Endodermal cell (in vitro differentiated cells): ENCODE measurements around the gene FAM167B. TPM values are rescaled to one million over a fixed set of nuclear protein-coding genes. Genes with fewer than 3 reads are reported as not detected.

Source experiments
- DNase-seq: peaks from one replicate; pipeline ENCODE4 v3.0.0-alpha.2; 2017
- H3K27ac ChIP-seq: 2 replicates; pipeline ENCODE4 v1.5.1; 2013; ENCODE audit warnings: mild to moderate bottlenecking, low read depth, low read length, moderate library complexity
- H3K27me3 ChIP-seq: 2 replicates; pipeline ENCODE4 v1.6.1; 2013; ENCODE audit warnings: mild to moderate bottlenecking, low read length, moderate library complexity; ENCODE audit not compliant: insufficient read depth, control insufficient read depth, poor library complexity, severe bottlenecking
- H3K36me3 ChIP-seq: 2 replicates; pipeline ENCODE4 v1.7.0; 2013; ENCODE audit warnings: mild to moderate bottlenecking, low read length, moderate library complexity; ENCODE audit not compliant: control insufficient read depth, insufficient read depth
- H3K4me1 ChIP-seq: one replicate; pipeline ENCODE4 v1.7.0; 2013; ENCODE audit warnings: low read length; ENCODE audit not compliant: control insufficient read depth, insufficient read depth
- H3K4me3 ChIP-seq: 2 replicates; pipeline ENCODE4 v1.5.1; 2013; ENCODE audit warnings: mild to moderate bottlenecking, low read length, moderate library complexity
- H3K9ac ChIP-seq: 2 replicates; pipeline ENCODE4 v1.6.1; 2013; ENCODE audit warnings: mild to moderate bottlenecking, low read length, moderate library complexity; ENCODE audit not compliant: poor library complexity, severe bottlenecking; ENCODE audit errors: extremely low read depth
- H3K9me3 ChIP-seq: 2 replicates; pipeline ENCODE4 v1.6.1; 2013; ENCODE audit warnings: mild to moderate bottlenecking, low read length, moderate library complexity; ENCODE audit not compliant: control insufficient read depth
- H3K27ac Mint-ChIP-seq: 2 replicates; pipeline ENCODE4 v1.8.0; 2020; ENCODE audit warnings: mixed read lengths
- H3K27me3 Mint-ChIP-seq: 2 replicates; pipeline ENCODE4 v1.8.0; 2021; ENCODE audit warnings: mild to moderate bottlenecking, mixed read lengths; ENCODE audit not compliant: insufficient read depth
- H3K36me3 Mint-ChIP-seq: 2 replicates; pipeline ENCODE4 v1.8.0; 2020; ENCODE audit warnings: low read depth, mixed read lengths
- H3K4me1 Mint-ChIP-seq: 2 replicates; pipeline ENCODE4 v1.8.0; 2020; ENCODE audit warnings: mixed read lengths
- H3K4me3 Mint-ChIP-seq: 2 replicates; pipeline ENCODE4 v1.8.0; 2020; ENCODE audit warnings: mild to moderate bottlenecking, moderate library complexity, mixed read lengths
- H3K9me3 Mint-ChIP-seq: 2 replicates; pipeline ENCODE4 v1.8.0; 2020; ENCODE audit warnings: mild to moderate bottlenecking, mixed read lengths
- WGBS, 2 experiments: methylation state at CpG; one replicate each; pipeline versions ENCODE4 v1.1.5 to v1.1.7; 2013; ENCODE audit warnings: missing lambda C conversion rate in 2 of 2, mixed read lengths in 1 of 2; ENCODE audit not compliant: insufficient coverage in 1 of 2, insufficient read length in 1 of 2; 5-methylcytosine and 5-hydroxymethylcytosine counted together
- total RNA-seq, 2 donors: library from RNA; stranded (reverse); fragmentation: NEBNext Ultra II Directional in 1 of 2; extraction: Animal tissue kit (Norgen Biotek cat#: 25700) in 1 of 2; gene quantifications; 2 replicates in 1 of 2; 3 replicates in 1 of 2; pipeline ENCODE4 v1.2.1, GENCODE V29; 2021
- TF ChIP-seq, protein P1 (sequence below): fragments of 200-600 bp; sonication (generic); conservative IDR thresholded peaks from 2 replicates; pipeline ENCODE4 v1.5.0; 2021; ENCODE audit warnings: antibody characterized with exemption, mild to moderate bottlenecking

The FAM167B gene
- total RNA-seq, 2 donors from 2014 or later = 1.1 to 2.9 TPM

- TF ChIP-seq, protein P1, sequence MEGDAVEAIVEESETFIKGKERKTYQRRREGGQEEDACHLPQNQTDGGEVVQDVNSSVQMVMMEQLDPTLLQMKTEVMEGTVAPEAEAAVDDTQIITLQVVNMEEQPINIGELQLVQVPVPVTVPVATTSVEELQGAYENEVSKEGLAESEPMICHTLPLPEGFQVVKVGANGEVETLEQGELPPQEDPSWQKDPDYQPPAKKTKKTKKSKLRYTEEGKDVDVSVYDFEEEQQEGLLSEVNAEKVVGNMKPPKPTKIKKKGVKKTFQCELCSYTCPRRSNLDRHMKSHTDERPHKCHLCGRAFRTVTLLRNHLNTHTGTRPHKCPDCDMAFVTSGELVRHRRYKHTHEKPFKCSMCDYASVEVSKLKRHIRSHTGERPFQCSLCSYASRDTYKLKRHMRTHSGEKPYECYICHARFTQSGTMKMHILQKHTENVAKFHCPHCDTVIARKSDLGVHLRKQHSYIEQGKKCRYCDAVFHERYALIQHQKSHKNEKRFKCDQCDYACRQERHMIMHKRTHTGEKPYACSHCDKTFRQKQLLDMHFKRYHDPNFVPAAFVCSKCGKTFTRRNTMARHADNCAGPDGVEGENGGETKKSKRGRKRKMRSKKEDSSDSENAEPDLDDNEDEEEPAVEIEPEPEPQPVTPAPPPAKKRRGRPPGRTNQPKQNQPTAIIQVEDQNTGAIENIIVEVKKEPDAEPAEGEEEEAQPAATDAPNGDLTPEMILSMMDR = no peak
- Mint-ChIP-seq H3K4me3 (no peak overlapping the region), H3K9me3 (no peaks in the 10 kb centered on the region), H3K27ac (no peak overlapping the region), H3K27me3 (no peaks in the 10 kb centered on the region), H3K36me3 (no peaks in the 10 kb centered on the region), H3K4me1 (peaks cover 3% of the 10 kb centered on the region)
- Histone ChIP-seq H3K27me3 (no peaks in the 10 kb centered on the region), H3K9ac (no peak overlapping the region), H3K9me3 (no peaks in the 10 kb centered on the region), H3K36me3 (no peaks in the 10 kb centered on the region), H3K4me3 (no peak overlapping the region), H3K4me1 (no peaks in the 10 kb centered on the region), H3K27ac (no peak overlapping the region)
- 90% methylated on average over 3 of the region's 3 CpGs for WGBS, 2 experiments
- DNase-seq = no peak
These were observed 38.6 kb downstream of the FAM167B start for GRCh38 chr1:32285658-32286057.

- WGBS, 2 experiments = 95% methylated on average over 4 of the region's 4 CpGs; no CpG with 5 or more reads in 1 of the 2 experiments
- H3K9me3 Mint-ChIP-seq = no peaks in the 10 kb centered on the region
- no peak overlapping the region for H3K4me3 Mint-ChIP-seq
- H3K27ac ChIP-seq = no peak overlapping the region
- H3K4me1 ChIP-seq = no peaks in the 10 kb centered on the region
- no peaks in the 10 kb centered on the region for H3K27me3 ChIP-seq
- H3K9ac ChIP-seq = no peak overlapping the region
- no peak overlapping the region for H3K27ac Mint-ChIP-seq
- no peaks in the 10 kb centered on the region for H3K36me3 Mint-ChIP-seq
- H3K36me3 ChIP-seq = no peaks in the 10 kb centered on the region
- H3K4me3 ChIP-seq = no peak overlapping the region
- peaks cover 3% of the 10 kb centered on the region for H3K4me1 Mint-ChIP-seq
- DNase-seq = peak; percentile 70
- TF ChIP-seq, protein P1 = no peak
- H3K27me3 Mint-ChIP-seq = no peaks in the 10 kb centered on the region
- H3K9me3 ChIP-seq = no peaks in the 10 kb centered on the region
These were observed 39.7 kb downstream of the FAM167B start for GRCh38 chr1:32286763-32287162.

DNA sequence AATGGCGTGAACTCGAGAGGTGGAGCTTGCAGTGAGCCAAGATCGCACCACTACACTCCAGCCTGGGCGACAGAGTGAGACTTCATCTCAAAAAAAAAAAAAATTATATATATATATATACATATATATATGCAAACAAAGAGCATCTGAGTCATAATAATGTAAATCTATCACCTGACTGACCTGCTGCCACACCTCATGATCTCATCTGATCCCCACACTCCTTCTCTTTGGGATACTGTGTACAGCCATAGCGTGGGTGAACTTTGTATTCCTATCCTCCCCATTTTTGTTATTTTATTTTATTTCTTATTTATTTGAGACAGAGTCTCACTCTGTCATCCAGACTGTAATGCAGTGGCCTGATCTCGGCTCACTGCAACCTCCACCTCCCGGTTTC is 42.2 kb downstream of the FAM167B start:
- H3K36me3 ChIP-seq = no peaks in the 10 kb centered on the region
- H3K27me3 ChIP-seq = no peaks in the 10 kb centered on the region
- Mint-ChIP-seq H3K36me3 (peaks cover 3% of the 10 kb centered on the region), H3K9me3 (no peaks in the 10 kb centered on the region), H3K27ac (no peak overlapping the region), H3K27me3 (no peaks in the 10 kb centered on the region), H3K4me3 (no peak overlapping the region), H3K4me1 (peaks cover 6% of the 10 kb centered on the region)
- no peak overlapping the region for H3K9ac ChIP-seq
- H3K27ac ChIP-seq = no peak overlapping the region
- no peaks in the 10 kb centered on the region for H3K4me1 ChIP-seq
- TF ChIP-seq, protein P1 = no peak
- WGBS, 2 experiments = 94 to 100% methylated on average over 2 to 5 of the region's 7 CpGs
- H3K4me3 ChIP-seq = no peak overlapping the region
- no peaks in the 10 kb centered on the region for H3K9me3 ChIP-seq
- no peak for DNase-seq
